ENCODE measurements around the gene NAXD.
"Not testable (repeated sequence)": the region's sequence is repeated elsewhere in the genome, so short reads cannot be mapped to it uniquely, and the experiment has no call there.

The NAXD gene

DNA sequence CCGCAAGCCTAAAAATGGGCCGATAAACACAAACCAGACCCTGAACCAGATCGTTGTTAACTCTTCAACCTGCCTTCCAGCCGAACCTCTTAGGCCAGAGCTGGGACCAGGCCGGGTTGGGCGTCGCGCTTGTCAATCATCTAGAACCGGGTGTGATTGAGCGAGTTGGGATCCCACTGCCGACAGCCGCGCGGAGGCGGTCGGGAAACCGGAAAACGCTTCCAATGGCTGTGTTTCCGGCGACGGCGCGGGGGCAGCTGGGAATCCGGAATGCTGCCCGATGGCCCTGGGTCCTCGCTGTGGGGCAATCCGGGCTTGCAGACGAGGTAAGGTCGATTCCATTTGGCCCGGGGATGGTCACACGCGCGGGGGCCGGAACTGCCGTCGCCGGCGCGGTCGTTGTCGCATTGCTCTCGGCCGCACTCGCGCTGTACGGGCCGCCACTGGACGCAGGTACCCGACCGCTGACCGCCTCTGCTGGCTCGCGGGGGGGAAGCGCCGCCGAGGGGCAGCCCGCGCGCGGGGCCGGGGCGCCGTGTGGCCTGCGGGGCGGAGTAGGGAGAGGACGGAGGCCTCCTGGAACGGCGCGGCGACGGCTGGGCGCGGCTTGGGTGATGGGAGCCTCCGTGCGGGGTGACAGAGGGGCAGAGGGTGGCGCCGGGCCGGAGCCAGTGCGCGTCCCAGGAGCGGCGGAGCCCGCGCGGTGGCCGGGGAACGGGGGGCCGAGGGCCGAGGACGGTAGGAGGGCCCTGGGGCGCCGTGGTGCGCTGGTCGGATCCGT, at the start of gene NAXD:
Gene NAXD, plus strand, starts transcription at position 224 of the 781 bp plus-strand sequence. Its CDS starts 57 bp downstream, at position 281.
- DNase-seq = peak; percentile 97

- DNase-seq = no peak
These were observed 49.2 kb upstream of the NAXD start for GRCh38 chr13:110566171-110566570.

GRCh38 chr13:110568612-110569011, 46.7 kb upstream of the NAXD start:
- DNase-seq = no peak

GRCh38 chr13:110569962-110570361, 45.4 kb upstream of the NAXD start:
- DNase-seq = not testable (repeated sequence)

DNA sequence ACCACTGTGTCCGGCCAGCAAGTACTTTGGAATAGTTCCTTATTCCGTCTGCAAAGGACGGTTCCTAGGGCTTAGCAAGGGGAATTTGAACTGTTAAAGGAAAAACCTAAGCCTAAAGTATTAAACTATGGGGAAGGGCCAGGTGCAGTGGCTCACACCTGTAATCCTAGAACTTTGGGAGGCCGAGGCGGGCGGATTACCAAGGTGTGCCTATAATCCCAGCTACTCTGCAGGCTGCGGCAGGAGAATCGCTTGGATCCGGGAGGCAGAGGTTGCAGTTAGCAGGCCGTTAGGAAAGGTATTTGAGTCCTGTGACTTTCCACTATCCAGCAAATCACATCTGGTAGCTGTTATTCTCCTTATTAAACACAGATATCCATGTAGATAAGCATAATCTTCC, 44.5 kb upstream of the NAXD start:
- no peak for DNase-seq

- no peak for DNase-seq
These were observed 43.2 kb upstream of the NAXD start for GRCh38 chr13:110571896-110572777.

- DNase-seq = no peak
These were observed 42.6 kb upstream of the NAXD start for GRCh38 chr13:110572778-110573118.

- no peak for DNase-seq
These were observed 41.2 kb upstream of the NAXD start for GRCh38 chr13:110574161-110574560.

GRCh38 chr13:110575322-110576069, 39.8 kb upstream of the NAXD start:
- no peak for DNase-seq

DNA sequence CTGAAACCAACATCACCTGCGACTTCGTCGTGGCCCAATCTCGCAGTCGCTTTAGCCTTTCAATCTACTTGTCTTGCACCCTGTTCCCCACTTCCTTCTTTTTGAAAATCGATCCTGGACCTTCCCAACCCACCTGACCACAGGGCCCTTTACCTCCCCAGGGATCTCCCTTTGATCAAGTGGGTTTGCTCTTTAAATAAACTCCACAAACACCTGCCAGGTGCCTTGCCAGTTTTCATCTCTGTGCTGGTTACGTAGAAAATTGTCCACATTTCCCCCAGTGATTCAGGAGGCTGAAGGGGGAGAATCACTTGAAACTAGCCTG, 39.3 kb upstream of the NAXD start:
- DNase-seq = no peak

- DNase-seq = no peak
These were observed 38.4 kb upstream of the NAXD start for GRCh38 chr13:110576736-110577476.

- DNase-seq = no peak
These were observed 37.0 kb upstream of the NAXD start for GRCh38 chr13:110578363-110578762.

DNA sequence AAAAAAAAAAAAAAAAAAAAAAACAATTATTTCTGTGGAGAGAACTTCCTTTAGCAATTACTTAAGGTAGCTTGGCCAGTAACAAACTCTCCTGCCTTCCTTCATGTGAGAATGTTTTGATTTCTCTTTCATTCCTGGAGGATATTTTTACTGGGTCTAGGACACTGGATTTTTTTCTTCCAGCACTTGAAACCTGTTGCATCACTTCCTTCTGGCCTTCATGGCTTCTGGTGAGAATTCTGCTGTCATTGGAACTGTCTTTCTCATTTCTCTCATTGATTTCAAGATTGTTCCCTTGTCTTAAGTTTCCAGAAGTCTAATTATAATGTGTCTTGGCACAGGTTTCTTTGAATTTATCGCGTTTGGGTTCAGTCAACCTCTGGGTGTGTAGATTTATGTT, 34.5 kb upstream of the NAXD start:
- DNase-seq = no peak

DNA sequence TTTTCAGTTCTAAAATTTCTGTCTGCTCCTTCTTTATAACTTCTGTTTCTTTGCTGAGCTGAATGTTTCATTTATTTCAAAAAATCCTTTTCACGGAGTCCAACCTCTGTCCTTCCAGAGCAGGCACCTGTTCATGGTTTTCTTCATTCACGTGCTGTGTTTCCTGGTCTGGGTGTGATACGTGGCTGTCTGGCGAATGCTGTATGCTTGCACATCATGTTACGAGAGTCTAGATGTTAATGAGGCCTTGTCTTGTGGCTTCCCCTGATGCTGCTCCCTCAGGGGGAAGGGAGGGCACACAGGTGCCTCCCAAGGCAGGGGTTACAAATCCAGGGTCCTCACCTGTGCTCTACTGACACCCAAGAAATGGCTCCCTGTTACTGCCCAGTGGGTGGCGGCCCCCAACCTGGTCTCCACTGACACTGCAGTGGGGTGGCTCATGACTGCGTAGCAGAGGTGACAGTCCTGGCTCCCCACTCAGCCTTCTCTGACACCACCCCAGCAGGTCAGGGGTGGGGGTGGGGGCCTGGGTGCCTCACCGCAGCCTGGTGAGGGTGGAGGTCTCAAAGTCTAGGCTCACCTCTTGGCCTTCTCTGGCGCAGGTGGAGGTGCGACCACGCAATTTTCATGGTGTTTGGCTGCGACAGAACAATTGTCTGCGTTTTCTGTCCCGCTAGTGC, 33.7 kb upstream of the NAXD start:
- no peak for DNase-seq

GRCh38 chr13:110582421-110582954, 32.9 kb upstream of the NAXD start:
- DNase-seq = no peak

DNA sequence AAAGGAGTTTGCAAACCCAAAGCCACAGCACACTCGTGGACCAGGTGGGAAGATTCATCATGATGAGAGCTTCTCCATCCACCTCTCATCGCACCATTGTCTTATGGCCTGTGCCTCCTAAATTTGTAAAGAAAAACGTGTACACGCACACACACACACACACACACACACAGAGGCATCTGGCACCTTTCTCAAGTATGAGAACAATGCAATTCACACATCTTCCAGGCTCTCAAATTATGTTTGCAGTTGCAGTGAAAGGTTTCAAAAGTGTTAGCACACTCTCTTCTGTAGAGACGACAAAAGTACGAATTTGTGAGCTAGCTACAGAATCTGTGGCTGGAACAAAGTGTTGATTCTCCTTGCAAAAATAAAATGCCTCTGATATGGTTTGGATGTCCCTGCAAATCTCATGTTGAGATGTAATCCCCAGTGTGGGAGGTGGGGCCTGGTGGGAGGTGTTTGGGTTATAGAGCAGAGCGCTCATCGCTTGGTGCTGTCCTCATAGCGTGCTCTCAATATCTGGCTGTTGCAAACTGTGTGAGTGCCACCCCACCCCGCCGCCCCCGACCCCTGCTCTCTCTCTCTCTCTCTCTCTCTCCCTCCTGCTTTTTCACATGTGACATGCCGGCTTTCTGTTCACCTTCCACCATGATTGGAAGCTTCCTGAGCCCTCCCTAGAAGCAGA, 32.0 kb upstream of the NAXD start:
- DNase-seq = no peak

DNA sequence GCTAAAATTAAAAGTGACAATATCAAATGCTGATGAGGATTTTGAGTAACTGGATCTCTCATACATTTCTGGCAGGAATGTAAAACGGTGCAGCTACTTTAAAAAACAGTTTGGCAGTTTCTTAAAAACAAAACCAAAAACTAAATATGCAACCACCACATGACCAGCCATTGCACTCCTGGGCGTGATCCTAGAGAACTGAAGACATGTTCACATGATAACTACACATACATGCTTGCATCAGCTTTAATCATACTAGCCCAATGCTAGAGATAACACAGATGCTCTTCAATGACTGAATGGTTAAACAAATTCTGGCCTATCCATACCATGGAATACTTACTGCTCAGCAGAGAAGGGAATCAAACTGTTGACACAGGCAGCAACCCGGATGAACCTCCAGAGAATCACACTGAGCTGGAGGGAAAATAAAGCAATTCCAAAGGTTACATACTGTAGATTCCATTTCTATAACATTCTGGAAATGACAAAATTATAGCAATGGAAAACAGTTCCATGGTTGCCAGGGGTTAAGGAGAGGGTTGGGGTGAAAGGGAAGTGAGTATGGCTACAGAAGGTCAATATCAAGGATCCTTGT, 25.5 kb upstream of the NAXD start:
- DNase-seq = no peak

- DNase-seq = no peak
These were observed 24.8 kb upstream of the NAXD start for GRCh38 chr13:110590577-110590976.

DNA sequence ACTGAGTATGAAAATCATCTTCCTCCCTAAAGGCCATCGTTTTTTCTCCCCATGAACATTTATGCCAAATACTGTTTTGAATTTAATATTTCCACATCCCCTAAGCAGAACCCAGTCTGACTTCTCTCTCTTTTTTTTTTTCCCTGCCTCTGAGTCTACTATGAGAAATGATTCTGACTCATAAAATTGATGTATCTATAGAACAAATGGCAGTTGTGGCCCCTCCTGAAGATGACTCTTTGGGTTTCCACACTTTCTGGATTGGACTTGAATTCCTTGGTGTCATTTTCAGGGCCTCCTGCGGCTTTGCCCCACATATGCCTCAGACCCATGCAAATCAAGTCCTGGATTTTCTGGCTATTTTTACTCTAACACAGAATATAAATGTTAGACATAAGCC, 22.7 kb upstream of the NAXD start:
- no peak for DNase-seq

DNA sequence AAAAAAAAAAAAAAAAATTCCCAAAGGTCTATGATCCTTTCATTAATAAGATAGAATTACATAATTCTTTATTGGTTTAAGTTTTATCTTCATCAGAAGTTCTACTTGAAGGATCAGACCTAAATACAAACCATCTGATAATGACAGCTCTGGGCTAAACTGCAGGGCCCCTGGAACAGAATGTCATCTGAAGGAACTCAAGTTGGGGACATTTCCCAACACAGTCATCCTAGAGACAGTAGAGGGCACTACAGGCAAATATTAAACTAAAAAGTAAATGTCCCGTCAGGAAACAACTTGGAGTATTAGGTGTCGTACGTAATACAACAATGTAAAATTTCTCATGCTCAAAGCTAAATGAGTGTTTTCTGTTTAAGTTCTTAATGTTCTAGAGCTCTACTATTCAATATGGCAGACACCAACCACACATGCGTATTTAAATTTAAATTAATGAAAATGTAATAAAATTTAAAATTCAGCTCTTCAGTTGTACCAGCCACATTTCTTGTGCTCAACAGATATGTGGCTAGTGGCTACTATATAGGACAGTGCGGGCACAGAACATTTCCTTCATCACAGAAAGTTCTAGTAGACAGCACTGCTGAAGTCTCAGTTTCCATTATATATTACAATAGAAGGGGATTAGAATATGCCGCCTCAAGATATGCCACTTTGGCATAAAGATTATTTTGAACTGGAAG, 21.8 kb upstream of the NAXD start:
- peak; percentile 32 for DNase-seq

All from DMS79 (cell line).